ENCODE results near the gene IL17C.

IL17C gene

DNA sequence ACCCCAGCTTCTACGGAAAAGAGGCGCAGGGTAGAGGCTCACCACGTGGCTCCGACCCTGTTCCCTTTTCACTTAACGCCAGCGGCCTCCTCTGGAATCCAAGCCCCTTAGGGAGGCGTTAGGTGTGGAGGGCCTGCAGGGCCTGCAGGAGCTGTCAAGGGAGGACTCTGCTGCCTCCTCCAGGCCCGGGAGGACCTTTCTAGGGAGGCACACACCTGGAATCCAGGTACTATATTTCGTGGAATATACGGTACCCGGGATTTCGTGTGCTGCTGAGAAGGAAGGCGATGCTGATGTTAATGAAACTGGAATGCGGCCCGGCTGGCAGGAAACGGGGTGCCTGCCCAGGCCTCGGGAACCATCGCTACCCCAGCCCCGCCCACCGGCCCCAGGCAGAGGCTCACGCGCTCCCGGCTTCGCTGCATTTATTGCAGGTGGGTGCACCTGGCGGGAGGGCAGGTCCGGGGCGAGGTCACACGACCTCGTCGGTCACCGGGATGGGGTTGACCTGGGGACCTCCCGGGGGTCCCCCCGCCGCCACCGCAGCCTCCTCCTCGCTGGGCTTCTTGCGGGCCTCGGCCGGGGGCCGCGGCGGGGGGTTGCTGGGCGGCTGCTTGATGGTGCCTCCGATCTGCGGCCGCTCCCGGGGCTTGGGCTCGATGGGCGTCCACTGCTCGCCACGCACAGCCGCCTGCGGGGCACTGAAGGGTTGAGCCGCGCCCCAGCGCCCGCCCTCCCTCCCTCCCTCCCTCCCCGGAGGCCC is 4.7 kb downstream of the IL17C start:
- no peak overlapping the region for H3K4me3 ChIP-seq (ENCODE audit: low read depth, low read length)

DNA sequence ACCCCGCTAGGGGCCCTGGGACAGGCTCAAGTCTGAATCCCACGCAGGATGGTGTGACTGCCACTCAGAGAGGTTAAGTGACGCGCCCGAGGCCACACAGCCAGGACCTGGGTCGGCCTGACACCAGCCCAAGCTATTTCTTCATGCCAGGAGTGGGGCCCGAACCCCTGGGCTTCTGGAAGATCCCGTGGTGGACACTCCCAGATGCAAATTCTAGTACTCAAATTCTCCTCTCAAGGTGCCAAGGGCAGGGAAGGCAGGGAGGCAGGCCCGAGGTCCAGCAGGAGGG is 5.2 kb downstream of the IL17C start:
- H3K4me3 ChIP-seq (ENCODE audit: low read depth, low read length) = no peak overlapping the region

DNA sequence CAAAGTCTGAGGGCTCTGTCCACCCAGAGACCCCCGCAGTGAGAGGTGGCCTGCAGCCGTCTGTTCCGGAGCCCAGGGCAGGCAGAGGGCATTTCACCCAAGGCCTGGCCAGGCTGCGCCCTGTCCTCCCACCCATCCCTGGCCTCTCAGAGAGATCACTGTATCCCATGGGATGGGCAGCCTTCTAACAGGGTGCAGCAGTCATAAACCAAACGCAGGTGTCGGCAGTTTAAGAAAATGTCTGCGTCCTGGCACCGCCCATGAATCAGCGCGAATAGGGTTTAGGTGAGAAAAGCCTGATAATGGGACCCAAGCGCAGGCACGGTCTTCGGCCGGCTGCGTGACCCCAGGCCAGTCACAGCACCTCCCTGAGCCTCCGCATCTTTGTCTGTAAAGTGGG is 7.1 kb downstream of the IL17C start:
- H3K4me3 ChIP-seq (ENCODE audit: low read depth, low read length) = no peak overlapping the region

DNA sequence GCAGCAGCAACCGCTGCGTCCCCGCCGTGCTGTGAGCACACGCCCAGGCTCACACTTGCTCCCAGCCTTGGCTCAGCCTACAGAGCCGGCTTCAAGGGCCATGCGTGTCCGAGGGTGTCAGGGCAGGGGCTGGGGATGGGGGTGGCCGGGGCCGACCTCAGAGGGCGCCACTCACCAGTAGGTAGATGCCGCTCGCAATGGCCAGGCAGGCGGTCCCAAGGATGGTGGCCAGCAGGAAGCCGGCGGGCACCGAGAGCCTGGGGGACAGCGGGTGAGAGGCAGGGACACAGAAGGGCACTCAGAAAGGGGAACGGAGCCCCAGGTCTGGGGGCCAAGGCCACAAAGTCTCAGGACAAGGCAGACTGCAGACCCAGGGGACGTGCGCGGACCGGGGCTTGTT is 7.6 kb downstream of the IL17C start:
- H3K4me3 ChIP-seq (ENCODE audit: low read depth, low read length) = no peak overlapping the region

DNA sequence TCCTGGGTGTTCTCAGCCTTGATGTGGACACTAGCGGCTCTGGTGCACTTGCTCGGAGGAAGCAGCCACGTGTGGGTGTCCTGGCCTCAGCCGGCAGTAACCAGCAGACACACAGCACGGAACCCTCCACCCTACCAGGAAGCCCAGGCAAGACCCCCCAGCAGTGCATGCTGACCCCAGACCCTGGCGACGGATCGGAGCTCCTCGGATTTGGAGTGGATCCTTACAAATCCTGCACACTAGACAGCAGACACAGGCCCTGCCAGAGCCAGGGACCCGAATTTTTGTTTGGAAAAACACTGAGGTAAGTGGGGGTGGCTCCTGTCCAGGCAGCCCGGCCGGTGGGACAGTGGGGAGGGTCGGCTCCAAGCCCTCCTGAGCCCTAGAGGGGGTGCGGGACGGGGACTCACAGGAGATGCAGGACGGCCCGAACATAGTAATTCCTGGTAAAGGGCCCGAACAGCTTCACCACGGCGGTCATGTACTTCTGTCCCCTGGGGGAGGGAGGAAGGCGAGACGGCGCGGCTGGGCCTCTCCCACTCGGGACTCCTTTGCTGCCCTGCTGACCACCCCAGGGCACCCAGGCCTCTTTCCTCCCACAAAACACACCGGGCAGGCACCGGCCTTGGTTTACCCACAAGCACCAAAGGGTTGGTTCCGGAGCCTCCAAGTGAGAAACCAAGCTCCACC is 8.1 kb downstream of the IL17C start:
- H3K4me3 ChIP-seq (ENCODE audit: low read depth, low read length) = no peak overlapping the region

DNA sequence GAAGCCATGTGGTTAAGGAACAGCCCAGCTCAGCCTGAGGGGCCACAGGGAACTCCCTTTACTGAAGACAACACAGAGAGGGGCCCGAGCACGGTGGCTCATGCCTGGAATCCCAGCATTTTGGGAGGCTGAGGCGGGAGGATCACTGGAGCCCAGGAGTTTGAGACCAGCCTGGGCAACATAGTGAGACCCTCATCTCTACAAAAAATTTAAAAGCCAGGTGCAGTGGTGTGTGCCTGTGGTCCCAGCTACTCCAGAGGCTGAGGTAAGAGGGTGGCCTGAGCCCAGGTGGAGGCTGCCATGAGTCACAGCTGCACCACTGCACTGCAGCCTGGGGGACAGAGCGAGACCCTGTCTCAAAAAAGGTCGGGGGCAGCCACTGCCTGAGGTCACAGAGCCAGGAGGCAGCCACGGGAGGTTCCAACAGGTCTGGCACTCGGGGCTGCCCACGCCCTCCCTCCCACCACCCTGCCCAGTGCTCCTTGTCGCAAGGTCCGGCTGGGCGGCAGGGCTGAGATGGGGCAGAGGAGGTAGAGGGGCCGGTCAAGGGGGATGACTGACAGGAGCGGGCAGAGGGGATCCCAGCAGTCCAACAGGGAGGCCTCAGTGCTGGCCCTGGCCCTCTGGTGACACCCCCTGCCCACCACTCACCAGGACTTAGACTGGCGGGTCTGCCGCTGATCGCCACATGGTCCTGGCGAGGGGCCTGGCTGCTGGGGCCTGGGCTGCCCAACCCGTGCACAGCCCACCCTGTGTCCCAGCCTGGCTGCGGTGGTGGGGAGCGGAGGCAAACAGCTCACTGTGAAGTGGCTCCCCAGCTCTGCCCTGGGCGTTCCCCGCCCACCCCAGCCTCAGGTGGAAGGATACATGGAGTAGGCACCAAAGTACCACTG is 9.1 kb downstream of the IL17C start:
- H3K4me3 ChIP-seq (ENCODE audit: low read depth, low read length) = no peak overlapping the region

DNA sequence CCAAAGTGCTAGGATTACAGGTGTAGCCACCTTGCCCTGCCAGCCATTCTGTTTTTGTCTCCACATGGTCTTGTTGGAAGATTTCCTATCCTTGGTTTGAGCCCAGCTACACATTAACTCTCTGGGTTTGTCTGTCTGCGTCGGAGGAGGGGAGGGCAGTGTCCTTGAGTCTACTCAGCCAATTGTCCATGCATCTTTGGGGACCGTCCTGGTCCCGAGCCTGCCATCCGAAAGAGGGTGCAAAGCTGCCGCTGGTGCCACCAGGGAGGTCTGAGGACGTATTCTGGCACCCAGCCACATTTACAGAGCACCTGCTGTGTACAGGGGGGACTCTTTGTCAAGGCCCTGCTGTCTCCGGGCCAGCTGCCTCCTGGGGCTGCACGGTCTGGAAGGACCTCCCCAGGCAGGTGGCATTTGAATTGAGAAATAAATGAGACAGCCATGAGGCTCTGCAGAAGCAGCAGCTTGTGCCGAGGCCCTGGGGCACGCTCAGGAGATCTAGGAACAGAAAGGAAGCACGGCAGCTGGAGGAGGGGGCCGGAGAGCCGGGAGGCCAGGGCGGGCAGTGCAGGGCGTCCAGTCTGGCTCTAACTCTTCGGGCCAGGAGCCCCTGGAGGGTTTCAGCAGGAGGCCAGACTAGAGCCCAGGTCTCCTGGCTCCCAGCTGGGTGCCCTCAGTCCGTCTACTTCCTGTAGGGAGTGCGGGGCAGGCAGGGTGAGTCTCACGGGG is 11.0 kb downstream of the IL17C start:
- peak overlapping the region; percentile 74 for H3K4me3 ChIP-seq (ENCODE audit: low read depth, low read length)

DNA sequence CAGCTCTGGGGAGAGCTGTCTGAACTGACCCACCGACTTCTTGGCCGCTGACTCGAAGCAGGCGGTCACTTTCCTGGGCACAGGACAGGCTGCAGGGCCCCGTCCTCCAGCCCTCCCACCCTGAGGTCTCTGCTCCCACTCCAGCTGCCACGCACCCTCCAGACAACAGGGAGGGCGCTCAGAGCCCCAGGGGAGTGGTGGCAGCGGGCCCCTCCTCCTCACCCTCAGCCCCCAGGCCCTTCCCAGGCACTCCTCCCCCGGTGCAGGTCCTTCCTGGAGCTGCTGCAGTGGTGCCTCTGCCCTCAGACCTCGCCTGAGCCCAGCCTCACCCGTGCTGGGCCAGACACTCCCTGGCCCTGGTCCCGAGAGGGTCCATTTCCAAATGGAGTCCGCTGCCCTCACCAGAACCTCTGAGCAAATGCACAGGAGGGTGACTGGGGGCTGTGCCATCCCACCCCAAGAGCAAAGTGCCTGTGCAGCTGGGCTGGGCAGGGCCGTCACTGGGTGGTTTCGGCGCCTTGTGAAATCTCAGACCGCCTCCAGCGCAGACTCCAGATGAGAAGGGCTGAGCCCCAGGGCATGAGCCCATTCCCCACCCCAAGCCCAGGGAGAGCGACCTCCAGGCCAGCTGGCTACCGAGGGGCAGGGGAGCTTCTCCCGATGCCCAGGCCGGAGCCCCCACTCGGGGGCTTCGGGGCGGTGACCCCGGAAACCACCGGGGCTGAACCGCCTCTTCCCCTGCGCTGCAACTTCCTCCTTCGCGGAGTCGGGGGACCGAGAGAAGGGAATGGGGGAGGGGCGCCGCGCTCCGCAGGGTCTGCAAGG is 11.8 kb downstream of the IL17C start:
- peak overlapping the region; percentile 74 for H3K4me3 ChIP-seq (ENCODE audit: low read depth, low read length)

DNA sequence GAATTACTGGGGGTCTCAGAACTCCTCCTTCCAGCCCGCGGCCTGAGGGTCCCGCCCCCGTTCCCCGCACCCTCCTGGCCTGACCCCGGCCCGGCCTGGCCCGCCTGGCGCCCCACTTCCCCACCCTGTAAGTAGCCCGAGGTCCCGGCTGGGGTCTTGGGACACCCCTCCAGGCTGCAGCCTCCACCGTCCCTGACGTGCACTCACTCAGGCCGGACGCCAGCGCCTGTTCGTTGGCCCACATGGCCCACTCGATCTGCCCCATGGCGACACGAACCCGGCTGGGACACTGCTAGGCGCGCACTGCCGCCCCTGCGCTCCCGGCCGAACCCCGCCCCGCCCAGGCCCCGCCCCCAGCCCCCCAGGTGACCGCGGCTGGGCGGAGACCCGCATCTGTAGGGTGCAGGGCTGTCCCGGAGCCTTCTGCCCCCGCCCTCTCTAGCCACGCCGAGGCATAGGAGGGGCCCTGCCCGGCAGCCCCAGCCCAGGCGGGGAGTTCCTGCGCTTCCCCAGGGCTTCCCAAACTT is 12.4 kb downstream of the IL17C start, which contains the start of gene CYBA:
Gene CYBA, minus strand, starts transcription at position 305 of the 527 bp plus-strand sequence. Its CDS starts 40 bp downstream, at position 265.
- H3K4me3 ChIP-seq (ENCODE audit: low read depth, low read length) = peak within 1 kb of the TSS; percentile 74

DNA sequence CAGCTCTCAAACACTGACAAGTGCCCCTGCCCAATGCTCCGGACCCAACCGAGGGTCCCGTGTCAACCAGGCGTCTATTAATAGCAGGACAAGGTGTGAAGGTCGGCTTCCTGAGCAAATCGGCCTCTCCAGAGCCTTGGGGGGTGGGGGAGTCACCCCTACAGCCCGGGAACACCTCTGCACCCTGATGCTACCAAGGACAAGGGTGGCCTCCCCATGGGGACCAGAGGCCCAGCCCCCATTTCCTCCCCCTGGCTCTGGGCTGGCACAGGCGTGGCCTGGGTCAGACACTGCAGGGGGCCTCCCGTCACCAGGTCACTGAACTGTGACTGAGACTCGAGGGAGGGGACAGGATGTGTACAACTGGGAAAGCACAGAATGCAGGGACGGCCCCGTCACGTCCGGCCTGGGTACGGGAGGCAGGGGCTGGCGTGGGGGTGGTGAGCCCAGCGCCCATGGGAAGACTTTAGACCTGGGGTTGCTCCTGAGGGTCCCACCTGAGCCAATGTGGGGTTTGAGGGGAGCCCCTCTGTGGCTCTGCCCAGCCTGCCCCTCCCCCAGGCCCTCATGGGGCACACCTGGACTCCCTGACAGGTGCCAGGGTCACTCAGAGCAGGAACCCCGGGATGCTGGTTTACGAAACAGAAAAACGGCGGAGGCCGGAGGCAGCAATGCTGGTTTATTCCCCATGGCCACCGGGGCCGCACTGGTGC is 13.1 kb downstream of the IL17C start:
- no peak overlapping the region for H3K4me3 ChIP-seq (ENCODE audit: low read depth, low read length)

DNA sequence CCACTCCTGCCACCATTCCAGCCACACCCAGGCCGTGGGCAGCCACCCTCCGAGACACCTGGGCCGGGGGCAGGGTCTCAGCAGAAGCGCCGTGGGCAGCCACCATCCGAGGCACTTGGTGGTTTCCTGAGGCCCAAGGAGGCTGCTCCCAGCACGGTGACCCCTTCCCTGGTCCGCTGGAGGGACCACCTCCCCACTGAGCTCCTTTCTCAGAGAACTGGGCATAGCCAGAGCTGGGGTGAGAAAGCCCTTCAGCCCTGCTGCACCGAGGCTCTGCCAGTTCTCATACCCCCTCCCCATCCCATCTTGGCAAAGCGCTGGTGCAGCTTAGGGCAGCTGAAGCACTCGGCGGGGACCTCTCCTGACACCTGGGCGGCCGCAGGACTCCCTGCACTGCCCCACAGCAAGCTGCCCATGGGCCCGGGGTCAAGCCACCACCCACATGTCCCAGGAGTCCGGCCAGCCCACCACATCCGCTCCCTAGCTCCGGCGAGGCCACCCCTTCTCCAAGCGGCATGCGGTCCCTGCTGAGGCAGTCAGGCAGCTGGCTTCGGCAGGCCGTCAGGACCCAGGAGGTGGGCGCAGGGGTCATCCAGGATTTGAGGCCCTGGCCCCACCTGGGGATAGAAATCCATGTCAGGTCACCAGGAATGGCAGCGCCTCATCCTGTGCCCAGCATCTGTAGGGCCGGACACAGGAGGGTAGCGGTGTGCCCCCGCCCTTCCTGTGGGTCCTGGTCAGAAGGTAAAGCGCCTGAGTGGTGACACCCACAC is 13.8 kb downstream of the IL17C start:
- H3K4me3 ChIP-seq (ENCODE audit: low read depth, low read length) = no peak overlapping the region

DNA sequence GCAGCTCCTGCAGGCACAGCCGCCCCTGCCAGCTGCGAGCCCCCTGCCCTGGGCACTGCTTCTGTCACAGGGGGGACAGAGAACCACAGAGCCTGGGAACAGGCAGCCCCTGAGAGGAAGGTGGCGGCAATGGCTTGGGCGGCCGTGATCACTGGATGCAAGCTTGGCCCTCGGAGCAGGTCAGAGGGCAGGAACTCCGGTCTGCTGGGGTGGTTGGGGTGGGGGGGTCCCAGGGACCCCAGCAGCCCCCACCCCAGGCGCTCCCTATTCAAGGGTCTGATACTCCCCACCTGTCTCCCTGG is 14.3 kb downstream of the IL17C start:
- H3K4me3 ChIP-seq (ENCODE audit: low read depth, low read length) = no peak overlapping the region

DNA sequence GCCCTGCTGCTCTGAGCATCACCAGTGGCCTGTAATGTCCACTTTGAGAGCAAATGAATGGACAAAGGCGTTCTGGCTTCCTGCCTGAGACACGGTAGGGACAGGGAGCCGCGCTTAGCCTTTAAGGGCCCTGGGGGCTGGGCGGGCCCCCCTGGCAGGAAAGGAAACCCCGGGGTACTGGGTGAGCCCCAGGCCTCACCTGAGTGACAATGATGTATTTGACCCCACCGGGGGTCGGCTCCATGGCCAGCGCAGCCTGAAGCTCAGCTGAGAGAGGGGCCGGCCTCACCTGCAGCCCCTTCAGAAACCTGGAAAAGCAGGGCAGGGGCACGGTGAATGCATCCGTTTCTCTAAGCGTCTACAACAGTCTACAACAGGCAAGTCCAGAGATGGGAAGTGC is 14.7 kb downstream of the IL17C start:
- H3K4me3 ChIP-seq (ENCODE audit: low read depth, low read length) = no peak overlapping the region

DNA sequence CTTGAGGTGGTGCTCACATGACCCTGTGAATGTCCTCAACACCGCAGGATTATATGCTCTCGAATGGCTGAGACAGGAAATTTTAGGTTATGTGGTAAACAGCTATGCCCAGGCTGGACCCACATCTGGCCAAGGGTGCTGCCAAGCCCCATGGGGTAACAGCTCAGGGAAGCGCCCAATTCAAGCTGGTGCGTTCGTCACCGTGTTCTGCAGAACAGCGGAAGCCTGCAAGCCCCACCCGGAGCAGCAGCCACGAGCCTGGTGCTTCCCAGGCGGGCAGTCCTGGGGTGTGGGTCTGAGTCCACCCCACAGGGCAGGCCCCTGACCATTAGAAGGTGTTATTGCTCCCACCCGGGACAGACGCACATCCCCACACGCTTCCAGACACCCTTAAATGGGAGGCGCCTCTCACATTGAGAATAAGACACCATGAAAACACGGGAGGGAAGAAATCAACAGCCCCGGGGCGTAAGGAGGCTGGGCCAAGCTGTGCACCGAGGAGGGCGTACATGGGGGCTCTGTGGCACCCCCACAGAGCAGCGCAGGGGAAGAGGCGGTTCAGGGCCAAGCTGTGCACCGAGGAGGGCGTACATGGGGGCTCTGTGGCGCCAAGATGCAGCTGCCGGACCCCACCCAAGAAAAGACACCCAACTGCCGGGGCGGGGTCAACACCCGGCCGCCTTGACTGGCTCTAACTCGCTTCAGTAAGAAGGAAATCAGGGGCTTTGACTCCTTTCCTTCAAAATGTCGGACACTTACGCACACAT is 15.4 kb downstream of the IL17C start:
- H3K4me3 ChIP-seq (ENCODE audit: low read depth, low read length) = no peak overlapping the region

DNA sequence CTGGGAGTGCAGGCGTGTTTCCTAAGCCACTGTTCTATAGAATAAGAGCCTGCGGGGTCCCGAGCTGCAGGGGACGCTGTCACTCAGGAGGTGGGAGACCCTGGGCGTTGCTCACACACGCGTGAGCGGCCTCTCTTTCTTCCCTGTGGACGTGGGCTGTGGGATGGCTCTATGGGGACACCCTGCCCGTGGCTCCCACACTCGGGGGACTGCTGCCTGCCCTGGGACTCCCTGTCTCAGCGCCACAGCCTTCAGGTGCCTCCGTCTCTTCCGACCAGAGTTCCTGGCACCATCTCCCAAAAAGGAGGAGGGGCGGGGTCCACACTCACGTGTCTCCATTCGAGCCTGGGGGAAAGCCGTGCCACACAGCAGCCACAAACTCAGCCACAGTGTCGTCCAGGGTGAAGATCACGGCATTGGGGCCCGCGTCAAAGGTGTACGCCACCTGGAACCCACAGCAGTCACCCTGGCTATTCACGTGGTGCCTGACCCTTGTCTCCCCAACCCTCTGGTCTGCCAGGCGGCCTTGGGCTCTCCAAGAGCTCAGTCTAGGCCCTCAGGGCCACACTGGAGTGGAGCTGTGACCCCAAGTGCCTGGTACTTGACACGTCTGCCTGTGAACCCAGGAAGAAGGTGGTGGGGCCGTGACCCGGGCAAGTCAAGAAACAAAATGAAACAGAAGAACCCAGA is 16.1 kb downstream of the IL17C start:
- H3K4me3 ChIP-seq (ENCODE audit: low read depth, low read length) = no peak overlapping the region

DNA sequence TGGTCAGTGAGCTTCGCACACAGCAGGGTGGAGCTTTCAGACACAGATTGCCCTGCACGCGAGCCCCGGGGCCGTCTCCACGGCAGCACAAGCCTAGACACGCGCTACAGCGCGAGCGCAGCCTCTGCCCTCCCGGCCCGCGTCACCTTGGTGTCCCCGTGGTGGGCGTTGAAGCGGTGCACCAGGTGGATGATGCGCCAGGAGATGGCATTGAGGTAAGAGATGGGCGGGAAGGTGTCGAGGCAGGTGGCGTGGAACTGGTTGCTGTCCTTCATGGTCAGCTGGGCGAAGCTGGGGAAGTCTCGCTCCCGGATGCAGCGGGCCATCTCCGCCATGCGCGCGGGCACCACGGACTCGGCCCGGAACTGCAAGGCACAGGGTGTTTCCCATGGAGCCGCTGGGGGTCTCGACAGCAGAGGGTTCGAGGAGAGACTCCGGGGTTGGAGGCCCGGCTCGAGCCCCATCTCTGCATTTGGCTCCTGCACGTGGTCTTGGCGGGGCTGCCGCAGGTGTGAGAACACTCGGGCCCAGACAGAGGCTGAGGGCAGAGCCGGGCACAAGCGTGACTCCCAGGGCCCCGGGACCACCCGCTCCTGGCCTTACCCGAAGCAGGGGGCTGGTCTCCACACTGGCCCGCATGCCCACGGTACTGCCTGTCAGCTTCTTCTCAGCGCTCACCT is 16.8 kb downstream of the IL17C start:
- H3K4me3 ChIP-seq (ENCODE audit: low read depth, low read length) = no peak overlapping the region

DNA sequence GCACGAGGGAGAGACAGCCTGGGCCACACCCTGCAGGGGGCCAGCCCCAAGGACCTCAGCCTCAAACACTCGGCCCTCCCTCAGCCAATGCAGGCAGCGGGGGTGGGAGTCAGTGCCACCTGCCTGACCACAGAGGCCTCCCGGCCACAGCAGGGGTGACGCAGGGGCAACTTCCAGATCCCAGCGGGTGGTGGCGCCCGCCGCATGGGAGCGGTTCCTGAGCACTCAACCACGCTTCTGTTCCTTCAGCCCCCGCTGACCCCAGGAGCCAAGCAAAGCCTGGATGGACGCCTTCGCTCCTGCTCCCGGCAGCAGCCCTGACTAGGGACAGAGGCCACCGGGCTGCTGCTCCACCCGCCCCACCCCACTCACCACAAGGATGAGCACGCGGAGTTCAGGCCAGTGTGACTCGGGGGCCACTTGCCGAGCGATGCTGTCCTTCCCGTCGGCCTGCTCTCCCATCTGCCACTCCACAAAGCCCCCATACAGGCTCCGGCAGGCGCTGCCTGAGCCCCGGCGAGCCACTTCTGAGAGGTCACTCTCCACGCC is 17.4 kb downstream of the IL17C start:
- no peak overlapping the region for H3K4me3 ChIP-seq (ENCODE audit: low read depth, low read length)

Data from iPS-11a (cell line).